NOMO-1 treated with dmso at 0.1 percent for 144 hours (cell line): Measurements from ENCODE around the gene MUC6.

Experiments
- DNase-seq: peaks from one replicate; lab custom pipeline; 2025; ENCODE audit not compliant: unreplicated experiment; lab: John Stamatoyannopoulos, UW

The MUC6 gene

DNA sequence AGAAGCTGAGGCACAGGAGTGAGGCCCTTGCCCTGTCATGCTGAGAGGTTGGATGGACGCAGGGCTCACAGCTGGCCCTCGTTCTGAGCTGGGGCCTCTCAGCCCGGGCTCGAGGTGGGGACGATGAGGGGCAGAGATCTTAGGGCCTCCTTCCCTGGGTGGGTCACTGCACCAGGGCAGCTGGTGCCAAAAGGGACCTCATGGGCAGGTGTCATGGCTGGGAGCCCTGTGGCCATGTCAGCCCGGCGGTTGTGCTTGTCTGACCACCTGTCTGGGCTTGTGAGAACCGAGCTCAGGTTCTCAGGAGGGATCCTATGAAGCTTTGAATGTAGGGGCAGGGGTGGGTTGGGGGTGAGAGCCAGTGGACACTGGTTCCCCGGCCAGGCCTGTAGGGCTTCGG is 1.8 kb upstream of the MUC6 start:
- DNase-seq = no peak

- no peak for DNase-seq
These were observed 1.1 kb upstream of the MUC6 start for GRCh38 chr11:1037506-1038055.

- DNase-seq = no peak
These were observed 413 bp upstream of the MUC6 start for GRCh38 chr11:1036931-1037330.

DNA sequence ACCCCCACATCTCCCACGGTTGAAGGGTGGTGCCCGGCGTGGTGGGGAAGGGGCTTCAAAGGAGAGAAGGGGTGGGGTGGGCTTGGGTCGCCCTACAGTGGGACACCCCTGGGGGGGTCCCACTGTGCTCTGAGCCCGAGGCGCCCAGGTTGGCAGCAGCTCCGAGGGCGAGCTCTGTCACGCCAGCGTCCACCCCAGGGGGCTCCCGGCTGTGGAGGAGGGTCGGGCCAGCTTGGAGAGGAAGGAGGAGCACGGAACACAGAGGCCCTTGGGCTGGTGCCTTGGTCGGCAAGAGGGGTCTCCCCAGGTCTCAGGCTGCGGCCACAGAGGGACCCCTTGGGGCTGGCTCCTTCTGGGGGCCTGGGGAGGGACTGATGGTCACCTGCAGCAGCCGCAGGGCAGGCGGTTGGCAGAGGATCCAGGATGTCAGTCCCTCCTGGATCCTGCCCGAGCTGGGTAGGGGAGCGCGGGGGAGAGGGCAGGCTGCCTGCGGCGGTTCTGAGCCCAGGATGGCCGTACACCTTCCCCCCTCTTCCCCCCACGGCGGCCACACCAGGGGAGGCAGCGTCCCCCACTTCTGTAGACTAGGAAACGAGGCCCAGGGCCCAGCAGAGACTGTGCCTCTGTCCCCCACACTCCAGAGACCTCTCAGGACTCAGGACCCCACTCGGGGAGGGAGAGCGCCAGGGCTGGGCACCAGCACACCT is 788 bp downstream of the MUC6 start:
- DNase-seq = no peak

DNA sequence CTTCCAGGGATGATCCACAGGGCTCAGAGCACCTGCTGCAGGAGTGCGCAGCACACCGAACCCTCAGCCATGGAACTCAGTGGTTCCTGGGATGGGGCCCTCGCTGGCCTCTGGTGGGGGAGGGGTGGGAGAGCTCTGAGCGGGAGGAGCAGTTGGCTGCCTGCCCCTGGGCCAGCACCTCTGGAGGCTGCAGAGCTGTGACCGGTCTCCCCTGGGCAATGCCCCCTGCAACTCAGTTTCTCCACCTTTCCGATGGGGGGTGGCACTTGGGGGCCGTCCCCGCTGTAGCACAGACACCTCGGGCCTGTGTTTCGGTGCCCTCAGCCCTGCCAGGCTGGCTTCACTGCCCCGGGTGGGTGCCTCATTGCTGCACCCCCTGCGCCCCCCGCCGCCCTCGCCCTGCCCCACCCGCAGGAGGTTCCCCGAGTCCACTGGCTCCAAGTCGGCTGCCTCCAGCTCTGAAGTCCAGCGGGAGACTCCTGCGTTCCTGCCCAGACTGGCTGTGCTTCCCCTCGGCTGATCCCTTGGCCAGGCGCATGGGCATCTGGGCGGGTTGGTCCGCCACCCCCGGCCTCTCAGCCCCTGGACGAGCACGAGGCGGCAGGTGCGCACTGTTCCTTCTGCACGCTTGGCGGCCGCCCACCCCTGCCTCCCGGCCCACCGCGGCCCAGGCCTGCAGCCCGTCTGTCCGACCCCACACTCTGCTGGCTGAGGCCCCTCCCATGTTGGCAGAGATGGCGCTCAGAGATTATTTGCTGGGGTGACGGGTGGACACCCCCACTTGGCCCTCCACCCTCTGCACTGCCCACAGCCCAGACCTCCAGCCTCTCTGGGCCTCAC is 1.8 kb downstream of the MUC6 start:
- DNase-seq = no peak

DNA sequence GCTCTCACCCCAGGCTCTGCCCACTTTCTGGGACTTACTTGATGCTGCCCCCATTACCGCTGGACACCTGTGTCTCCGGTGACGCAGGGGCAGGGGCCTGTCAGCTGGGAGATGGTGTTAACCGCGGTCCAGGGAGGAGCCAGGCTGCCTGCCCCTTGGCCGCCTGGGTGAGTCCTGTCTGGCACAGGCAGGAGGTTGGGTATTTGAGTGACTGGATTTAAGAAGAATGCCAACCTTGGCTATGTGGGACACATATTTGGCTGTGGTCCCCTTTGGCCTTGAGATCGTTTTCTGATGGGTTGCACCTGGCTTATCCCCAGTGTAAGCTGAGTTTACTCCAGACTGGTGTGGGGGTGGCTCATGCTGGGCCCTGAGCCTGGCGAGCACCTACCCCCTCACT is 2.5 kb downstream of the MUC6 start:
- no peak for DNase-seq

GRCh38 chr11:1033016-1033798 is 3.3 kb downstream of the MUC6 start:
- no peak for DNase-seq

DNA sequence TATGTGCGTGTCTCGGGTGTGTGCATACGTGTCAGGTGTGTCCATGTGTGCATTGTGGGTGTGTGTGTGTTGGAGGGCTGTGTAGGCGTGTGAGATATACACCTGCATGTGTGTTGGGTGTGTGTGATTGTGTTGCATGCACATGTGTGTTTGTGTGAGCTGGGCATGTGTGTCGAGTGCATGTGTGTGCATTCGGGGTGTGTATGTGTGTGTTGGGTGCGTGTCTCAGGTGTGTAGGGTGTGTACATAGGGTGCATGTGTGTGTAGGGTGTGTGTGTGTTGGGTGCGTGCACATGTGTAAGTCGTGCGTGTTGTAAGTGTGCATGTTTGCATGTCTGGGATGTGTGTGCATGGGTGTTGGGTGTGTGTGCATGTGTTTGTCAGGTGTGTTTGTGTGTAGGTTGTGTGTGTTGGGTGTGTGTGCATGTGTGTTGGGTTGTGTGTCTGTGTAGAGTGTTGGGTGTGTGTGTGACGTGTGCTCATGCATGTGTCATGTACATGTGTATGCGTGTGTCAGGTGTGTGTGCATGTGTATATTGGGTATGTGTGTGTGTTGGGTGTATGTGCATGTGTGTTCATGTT is 4.1 kb downstream of the MUC6 start:
- DNase-seq = no peak

GRCh38 chr11:1031121-1031899 is 5.2 kb downstream of the MUC6 start:
- no peak for DNase-seq

- DNase-seq = no peak
These were observed 6.0 kb downstream of the MUC6 start for GRCh38 chr11:1030556-1030955.

DNA sequence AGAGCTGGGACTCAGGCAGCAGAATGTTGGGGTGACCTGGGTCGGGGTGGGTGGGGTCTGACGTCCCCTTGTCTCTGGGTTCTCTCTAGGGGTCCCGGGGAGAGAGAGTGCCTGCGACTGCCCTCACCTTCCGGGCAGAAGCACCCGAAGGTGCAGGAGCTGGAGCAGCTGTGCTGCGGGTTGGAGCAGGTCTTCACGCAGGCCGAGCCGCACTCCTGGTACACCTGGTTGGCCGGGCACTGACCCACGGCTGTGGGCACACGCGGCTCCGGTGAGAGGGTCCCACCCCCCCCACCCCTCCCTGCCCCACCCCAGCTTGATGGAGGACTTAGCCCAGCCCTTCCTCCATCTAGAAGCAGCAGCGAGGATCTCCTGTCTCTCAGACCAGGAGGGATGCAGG is 6.4 kb downstream of the MUC6 start:
- no peak for DNase-seq

DNA sequence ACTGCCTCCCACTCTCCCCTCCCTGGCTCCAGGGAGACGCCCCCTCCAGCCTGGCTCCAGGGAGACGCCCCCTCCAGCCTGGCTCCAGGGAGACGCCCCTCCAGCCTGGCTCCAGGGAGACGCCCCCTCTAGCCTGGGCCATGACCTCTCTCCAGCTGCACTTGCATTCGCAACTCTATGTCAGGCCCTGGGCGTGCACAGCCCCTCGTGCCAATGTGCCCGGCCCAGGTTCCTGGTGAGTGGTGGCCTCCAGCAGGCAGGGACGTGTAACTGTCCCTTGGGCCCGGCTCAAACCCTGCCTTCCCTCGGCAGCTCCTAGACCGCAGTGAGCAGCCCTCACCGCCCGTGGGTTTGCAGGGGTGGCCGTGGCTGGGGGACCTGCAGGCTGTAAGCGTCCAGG is 6.9 kb downstream of the MUC6 start:
- no peak for DNase-seq

DNA sequence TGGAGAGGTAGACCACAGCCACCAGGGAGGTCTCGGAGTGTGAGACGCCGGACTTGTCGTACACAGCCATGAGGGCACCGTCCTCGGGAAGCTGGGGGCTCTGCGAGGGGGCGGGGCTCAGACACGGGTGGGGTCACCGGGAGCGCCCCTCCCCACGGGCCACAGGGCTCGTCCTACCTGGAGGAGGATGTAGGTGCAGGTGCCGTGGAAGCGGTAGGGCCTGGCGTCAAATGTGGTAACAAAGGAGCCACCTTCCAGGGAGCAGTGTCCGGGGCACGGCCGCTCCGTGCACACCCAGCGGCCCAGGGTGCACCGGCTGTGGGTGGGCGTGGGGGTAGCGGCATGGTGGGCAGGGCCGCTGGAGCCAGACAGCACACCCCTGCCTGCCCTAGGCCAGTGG is 7.5 kb downstream of the MUC6 start:
- DNase-seq = no peak

DNA sequence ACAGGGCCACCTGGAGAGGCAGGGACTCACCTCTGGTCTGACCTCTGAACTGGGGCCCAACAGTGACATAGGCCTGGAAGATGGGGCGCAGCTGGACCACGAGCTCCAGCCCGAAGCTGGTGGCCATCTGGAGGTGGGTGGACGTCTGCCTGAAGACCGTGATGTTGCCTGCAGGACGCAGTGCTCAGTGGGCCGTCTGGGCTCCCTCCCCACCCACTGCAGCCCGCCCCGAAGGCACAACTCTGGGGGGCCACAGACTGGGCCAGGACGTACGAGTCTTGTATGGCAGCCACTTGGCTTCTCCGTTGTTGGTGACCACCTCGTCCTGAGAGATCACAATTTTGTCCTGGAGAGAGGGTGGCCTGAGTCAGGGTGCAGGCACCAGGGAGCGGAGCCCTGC is 7.9 kb downstream of the MUC6 start:
- DNase-seq = no peak

- no peak for DNase-seq
These were observed 8.3 kb downstream of the MUC6 start for GRCh38 chr11:1028291-1028540.

GRCh38 chr11:1027483-1028290 is 8.8 kb downstream of the MUC6 start:
- DNase-seq = no peak

DNA sequence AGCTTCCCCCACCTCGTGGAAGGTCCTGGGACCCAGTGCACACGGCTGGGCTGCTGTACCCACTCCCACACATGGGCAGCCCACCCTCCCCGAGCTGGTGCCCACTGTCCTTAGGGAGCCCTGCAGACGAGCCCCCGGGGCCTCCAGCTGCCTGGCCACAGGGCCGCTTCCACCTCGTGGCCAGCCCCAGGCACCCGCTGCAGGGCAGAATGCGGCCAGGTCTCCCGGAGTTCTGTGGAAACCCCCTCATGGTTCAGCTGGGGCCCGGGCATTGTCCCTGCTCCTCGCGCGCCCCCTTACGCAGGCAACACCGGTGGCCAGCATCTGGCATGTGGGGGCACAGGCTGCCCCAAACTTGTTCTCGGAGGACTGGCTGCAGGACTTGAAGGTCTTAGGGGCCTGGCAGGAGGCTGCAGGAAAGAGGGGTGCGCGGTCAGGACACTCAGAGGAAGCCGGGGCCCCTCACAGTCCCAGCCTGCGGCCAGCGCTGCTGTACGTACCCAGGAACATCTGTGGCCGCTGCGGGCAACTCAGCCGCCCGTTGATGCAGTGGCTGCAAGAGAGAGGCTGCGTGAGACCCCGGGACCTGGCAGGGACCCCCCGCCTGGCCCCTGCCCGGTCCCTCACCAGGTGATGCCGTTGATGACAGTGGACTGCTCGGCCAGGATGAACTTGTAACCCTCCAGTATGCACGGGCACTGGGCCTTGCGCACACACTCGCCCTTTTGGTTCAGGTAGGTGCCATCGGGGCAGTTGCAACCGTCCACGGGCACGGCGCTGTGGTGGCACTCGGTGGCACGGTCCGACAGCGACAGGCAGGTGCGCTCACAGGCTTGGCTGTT is 9.7 kb downstream of the MUC6 start:
- no peak for DNase-seq

DNA sequence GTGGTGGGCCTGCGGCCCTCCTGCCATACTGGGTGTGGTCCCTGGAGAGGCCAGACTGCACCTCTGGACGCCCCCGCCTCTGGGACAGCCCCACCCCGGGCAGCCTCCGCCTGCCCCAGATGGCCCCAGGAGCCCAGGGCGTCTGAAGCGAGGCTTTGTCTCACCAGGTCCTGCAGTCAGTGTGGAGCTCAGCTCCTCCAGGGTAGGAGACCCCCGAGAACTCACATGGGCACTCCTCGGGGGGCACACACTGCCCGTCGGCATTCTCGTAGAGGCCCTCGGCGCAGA is 10.4 kb downstream of the MUC6 start:
- no peak for DNase-seq
